NCI-H2029 treated with DMSO at 0.1 percent for 48 hours (cell line): ENCODE measurements around the gene CEP164.

Experiments
- DNase-seq: peaks from one replicate; lab custom pipeline; 2025; lab: John Stamatoyannopoulos, UW

Gene CEP164

DNA sequence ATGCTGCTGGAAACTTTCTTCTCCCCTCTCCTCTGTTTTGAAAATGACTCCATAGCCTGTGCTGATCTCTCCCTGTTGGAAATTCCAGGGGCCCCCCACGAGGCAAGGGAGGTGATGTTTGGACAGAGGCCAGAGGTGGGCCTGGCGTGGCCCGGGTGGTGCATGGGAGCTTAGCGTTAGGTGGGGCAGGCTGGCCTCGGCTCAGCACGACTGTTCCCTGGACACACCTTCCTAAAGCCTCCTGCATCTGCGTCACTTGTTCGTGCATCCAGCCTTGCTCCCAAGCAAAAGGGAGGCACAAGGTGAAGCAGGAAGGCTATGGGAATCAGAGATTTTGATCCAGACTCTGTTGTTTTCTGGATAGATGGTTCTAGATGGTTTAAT, 135.2 kb downstream of the CEP164 start:
- DNase-seq: no peak
